Measurements from ENCODE around the gene POU2AF1.

Gene POU2AF1

DNA sequence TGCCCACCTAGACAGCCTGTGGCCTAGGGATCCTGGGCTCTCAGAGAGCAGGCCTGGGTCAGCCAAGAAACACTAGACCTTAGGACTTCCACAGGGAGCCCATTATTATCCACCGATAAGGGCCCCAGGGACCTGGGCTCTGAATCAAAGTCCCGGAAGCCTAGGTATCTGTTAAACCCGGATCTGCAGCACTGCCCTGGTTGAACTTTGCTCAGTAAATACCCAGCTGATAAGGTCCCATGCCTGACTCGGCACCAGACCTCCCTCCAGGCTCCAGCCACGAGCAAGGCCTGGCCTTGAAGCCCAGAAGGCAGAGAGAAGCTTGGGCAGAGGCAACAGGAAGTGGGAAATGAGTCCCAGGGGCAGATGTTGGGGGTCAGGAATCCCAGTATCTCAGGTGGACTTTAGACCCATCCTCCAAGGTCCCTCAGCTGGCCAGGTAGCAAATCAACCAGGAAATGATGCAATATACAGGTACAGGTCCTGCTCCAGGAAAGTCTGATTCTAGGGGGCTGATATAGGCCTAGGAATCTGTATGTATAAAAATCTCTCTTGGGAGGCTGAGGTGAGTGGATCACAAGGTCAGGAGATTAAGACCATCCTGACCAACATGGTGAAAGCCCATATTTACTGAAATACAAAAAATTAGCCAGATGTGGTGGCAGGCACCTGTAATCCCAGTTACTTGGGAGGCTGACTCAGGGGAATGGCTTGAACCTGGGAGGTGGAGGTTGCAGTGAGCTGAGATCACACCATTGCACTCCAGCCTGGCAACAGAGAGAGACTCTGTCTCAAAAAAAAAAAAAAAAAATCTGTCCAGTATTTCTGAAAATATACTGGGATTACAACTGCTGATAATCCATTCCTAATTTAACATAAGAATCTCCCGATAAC is 18.7 kb downstream of the POU2AF1 start:
- DNase-seq = no peak

DNA sequence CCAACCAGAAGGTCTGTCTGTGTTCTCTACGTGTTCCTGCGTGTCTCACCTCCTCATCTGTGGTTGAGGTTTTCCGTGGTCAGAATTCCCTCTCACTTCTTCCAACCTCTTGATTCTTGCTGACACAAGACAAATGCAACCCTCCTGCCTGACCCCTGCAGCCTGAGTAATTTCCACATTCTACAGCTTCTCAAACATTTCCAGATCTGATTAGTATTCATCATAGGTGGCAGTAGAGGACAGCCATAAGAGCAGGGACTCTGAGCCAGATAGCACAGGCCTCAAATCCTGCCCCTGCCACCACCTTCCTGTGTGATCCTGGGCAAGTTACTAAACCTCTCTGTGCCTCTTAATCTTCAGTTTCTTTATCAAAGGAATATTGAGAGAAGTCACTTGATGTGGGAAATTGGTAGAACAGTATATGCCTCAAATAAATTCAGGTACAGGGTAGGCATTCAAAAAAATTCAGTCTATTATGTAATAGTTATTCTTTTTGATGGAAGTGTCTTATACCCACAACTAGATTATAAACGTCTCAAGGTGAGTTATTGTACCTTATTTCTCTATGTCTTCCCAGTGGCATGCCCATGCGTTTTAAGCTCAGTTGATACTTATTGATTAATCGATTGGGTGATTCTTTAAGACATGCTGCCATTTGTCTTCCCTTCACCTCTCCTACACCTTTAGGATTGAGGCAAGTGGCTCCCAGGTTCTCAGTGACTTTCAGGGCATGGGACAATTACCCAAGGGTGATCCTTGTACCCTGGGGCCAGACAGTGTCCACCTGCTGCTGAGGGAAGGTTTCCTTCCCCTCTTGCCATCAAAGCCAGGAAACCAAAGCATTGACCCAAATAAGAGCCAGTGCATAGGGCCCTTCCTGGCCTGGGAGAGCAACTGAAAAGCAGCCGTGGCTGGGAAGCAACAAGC is 19.6 kb downstream of the POU2AF1 start:
- no peak for DNase-seq

DNA sequence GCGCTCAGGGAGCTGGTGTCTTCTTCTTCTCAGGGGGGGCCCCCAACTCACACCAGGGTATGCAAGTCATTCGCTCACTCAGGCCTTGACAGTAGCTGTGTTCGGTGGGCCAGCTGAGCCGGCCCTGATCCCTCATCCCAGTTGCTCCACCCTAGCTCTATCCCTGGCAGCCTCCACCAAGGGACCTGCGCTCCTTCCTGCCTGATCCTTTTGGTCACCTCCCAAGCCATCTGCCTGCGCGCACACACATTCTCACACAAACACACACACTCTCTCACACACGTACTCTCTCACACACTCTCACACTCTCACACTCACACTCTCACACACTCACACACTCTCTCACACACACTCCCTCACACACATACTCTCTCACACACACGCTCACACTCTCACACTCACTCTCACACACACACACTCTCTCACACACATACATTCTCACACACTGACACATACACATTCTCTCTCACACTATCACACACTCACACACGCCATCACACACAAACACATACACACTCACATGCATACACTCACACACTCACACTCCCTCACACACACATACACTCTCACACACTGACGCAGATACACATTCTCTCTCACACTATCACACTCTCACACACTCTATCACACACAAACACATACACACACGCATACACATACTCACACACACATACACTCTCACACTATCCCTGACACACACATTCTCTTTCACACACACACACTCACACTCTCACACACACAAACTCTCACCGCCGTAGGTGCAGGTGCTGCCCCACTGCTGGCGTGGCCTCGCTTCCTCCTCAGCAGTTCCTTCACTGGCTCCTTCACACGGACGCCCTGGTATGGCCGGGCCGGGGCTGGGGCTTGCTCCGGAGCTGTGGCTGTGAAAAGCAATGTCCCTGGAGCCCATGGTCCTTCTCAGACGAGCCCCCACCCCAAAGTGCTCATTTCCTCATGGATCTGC is 20.8 kb downstream of the POU2AF1 start:
- no peak for DNase-seq

DNA sequence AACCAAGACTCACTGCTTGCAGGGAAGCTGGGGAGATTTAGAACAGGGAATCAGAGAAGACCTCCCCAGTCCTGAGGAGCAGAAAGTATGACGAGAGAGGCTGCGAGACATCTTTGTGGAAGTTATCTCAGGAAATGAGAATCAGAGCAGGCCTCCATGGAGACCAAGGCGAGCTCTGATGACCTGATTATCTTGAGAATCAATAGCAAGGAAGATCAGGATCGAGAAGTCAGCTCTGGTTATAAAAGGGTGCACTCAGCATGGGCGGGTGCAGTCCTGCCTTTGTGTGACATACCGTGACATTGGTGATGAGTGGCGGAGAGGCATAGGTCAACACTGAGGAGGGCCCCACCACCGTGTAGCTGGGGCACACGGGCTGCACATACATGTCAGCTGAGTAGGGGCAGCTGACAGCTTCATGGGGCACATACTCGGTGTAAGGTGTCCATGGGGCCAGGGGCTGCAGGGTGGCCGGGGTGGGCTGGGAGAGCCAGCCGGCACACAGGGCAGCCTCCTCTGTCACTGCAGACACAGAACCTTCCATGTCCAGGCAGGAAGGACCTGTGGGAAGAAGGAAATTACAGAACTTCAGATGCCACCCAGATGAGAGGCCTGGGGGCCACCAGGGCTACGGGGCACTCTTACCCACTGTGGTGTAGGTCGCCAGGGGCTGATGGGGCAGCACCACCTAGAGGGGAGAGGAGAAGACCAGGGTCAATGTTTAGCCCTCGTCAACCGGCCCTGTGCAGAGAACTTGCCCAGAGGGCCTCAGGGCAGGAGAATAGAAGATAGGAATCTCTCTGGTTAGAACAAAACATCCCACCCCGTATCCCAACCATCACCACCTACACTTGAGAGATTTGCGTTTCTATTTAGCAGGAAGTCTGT is 21.7 kb downstream of the POU2AF1 start:
- no peak for DNase-seq

DNA sequence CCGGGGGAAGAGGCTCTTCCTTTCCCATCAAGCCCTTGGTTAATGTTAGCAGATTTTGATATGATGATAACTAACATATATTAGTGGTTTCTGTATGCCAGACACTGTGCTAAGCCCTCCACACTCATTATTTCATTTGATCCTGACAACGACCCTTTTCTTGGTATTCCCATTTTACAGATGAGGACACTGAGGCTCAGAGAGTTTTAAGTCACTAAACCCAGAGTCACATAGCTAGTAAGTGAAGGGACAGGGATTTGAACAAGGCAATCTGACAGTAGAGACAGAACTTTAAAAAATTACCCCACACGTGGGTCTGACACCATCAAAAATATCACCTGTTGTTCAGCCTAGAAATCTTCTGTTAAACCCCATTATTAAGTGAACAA is 22.4 kb downstream of the POU2AF1 start:
- no peak for DNase-seq

DNA sequence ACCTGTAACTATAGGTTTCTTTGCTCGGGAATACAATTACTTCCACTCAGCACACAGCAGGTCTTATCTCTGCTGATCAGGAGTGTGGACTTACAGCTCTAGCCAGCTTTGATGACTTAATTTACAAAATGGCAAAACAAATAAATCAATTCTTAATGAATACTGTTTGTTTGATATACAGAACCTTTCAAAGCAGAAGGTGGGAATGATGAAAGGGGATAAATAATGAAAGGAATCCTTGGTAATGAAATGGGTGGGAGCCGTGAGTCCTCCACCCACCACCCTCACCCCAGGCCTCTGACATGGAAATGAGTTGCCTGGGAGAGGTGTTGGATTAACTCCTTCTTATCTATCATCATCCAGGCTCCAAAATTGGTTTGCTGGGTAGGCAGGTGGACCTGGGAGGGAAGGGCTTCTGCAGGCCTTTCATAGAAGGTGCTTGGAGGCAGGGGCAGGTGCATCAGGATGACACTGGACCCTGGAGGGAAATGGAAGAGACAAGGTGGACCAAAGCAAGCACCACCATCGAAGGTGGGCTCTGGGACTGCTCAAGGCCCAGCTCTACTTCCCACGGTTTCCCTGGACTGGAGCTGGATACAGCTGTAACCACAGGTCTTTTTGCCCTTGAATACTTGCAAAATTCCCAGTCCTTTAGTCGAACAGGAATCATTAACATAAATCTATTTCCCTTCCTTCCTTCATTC is 23.0 kb downstream of the POU2AF1 start:
- DNase-seq = no peak

DNA sequence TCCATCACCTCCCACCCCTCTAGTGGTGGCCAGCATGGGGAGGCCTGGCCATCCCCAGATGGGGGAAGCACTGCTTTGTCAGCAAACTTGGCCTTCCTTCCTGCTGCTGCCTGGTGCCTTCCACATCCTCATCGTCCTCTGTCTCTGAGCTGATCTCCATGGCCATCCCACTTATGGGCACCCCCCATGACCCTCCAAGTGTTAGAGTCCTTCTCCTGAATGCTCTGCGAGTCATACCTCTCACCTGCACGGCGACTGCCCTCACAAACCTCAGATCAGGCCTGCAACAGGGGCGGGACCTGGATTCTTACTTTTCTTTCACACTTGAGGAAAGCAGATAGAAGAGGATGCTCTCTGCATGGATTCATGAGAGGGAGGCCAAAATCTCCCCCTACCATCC is 24.0 kb downstream of the POU2AF1 start:
- DNase-seq = no peak

DNA sequence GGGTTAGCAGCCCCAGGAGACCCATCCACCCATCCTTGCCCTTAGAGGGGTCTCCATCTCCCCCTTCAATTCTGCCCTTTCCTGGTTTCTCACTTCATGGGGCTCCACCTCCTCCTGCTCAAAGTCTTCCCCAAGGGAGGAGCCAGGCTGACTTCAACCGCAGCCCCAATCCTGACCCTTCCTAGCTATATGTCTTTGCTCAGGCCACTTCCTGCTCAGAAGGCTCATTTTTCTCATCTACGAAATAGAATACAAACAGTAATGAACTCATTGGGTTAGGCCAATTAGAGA is 24.5 kb downstream of the POU2AF1 start:
- no peak for DNase-seq

DNA sequence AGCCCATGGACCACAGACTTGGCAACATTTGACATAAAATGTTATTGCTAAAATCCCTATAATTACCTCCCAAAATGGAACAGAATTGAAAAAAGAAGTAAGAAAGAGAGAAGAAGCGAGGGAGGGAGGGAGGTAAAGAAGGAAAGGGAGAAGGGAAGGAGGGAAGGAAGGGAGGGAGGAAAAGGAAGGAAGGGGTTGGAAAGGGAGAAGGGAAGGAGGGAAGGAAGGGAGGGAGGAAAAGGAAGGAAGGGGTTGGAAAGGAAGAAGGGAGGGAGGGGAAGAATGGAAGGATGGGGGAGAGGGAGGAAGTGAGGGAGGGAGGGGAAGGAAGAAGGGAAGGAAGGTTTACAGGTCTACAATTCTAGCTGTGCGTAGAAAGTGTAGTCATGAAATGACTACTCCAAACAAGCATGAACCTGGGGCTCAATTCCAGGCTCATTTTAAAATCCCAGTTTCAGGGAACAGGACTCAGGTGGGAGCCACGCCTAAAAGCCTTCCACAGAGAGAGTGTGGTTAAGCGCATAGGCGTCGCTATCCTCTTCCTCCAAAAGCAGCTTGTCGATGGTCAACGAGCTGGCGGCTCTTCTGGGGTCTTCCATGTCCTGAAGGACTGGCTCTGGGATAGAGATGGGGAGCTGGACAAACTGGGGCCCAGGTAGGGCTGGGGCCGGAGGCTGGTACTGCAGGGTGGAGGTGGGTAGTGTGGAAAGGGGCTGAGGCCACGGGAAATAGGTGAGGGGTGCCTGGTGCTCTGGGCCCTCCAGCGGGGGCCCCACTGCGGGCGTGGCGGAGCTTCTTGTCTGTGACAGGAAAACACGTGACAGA is 25.1 kb downstream of the POU2AF1 start:
- no peak for DNase-seq

DNA sequence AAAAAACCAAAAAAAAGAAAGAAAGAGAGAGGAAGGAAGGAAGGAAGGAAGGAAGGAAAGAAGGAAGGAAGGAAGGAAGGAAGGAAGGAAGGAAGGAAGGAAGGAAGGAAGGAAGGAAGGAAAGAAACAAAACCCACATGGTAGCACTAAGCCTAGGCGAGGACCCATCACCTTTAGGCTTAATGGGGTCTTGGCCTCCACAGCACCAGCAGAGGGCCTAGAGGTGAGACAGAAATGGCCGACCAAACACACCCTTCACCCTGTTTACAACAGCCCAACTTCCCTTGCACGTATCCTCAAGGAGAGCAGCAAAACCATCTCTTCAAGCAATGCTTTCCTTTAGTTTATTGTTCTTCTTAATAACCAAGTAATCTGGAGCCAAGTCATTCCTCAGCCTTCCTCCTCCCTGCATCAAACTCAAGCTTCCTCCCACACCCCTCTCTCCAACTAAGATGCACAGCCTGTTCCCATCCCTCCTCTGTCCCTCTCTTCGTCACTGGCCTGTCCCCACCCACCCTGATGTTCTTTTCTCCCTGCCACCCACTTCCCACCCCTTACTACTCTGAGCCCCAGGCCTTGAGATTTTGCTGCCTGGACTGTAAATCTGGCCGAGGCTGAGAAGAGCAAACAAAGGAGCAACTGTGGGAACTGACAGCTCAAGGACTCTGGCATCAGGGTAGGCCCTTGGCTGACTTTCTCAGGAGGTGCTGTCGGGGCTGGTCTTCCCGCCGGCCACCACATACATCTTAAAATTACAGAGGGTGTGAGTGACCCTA is 26.0 kb downstream of the POU2AF1 start:
- no peak for DNase-seq

DNA sequence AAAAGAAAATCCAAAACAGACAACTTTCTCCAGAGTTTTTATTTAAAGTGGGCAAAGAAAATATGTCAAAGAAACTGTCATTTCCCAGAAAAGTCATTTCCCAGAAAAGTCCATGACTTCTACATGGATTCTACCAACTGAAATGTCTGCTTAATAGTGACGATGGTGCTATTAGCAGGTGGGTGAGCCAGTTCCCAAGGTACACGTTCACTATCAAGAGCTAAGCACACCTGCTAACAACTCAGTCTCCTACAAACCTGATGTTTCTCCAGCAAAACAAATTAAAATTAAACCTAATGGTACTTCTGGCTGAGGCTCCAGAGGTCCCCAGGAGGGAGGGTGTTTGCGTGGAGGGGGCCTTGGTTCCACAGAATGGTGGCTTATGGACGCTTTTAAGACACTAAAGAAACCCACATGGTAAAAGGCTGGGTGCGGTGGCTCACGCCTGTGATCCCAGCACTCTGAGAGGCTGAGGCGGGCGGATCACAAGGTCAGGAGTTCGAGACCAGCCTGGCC is 26.8 kb downstream of the POU2AF1 start:
- DNase-seq = no peak

DNA sequence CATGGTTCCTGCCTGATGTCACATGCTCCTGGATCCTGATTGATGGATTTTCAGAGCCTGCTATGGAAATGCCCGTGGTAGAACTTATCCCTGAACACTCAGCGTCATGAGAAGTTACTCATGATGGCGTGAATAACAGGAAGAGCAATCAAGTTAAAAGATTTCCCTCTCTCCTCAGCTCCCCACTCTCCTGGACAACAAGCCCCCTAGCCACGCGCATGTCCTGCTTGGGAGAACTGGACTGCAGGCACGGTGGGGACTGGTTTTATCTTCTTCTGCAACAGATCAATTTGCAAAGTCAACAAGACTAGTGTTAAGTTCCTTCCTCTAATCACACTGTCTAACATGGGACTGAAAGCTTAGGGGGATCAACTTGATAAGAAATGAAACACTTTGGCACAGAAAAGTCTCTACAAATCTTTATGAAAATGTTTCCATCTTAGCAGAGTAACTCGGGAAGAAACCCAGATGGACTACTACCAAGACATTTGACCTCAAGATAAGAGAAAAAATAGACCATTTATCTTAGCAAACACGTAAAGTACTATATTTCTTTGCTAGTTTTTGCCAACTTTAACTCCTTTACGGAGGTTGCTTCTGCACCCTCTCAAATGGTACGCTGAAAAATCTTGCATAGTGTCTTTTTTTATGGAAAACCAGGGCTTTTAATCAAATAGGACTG is 27.6 kb downstream of the POU2AF1 start:
- DNase-seq = no peak

DNA sequence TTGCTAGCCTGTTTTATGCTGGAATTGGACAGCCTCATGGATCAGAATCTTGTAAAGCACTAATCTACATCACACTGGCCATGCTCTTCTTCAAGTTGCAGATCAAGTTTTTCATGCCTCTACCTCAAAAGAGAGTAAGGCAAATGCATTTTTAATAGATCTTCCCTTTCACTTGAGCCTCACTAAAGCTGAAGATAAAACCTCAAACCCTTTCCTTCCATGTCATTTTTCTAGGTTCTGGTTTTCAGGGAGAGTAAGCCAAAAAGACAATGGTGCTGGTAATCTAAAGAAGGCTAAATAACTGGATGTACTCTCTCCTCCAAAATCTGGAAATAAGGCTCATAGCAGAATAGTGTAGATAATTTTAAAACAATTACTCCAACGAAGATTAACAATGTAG is 28.3 kb downstream of the POU2AF1 start:
- no peak for DNase-seq

DNA sequence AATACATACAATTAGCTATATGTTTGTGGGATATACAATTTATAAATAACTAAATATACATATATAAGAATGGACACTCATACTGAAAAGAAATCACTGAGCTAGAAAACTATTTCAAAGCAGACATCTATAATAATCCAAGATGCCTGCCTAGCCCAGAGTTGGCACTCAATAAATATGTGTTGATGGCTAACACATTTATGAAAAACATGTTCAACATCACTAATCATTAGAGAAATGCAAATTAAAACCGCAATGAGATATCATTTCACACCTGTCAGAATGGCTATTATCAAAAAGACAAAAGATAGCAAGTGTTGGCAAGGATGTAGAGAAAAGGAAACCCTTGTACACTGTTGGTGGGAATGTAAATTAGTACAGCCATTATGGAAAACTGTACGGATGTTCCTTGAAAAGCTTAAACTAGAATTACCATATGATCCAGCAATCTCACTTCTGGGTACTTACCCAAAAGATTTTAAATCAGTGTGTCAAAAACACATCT is 29.8 kb downstream of the POU2AF1 start:
- no peak for DNase-seq

DNA sequence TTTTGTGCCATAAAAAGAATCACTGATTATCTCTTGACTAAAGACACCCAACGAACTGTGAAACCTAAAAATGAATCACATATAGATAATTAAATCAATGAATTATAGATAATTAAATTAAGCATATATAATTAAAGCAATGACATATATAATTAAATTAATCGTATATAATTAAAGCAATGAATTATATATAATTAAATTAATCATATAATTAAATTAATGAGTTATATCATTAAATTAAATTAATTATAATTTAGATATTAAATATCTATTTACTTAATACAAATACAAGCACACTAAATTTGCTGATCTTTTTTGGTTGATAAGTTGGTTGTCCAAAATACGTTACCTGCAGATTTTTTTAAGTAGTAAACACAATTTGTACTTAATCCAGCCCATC is 30.9 kb downstream of the POU2AF1 start:
- no peak for DNase-seq

DNA sequence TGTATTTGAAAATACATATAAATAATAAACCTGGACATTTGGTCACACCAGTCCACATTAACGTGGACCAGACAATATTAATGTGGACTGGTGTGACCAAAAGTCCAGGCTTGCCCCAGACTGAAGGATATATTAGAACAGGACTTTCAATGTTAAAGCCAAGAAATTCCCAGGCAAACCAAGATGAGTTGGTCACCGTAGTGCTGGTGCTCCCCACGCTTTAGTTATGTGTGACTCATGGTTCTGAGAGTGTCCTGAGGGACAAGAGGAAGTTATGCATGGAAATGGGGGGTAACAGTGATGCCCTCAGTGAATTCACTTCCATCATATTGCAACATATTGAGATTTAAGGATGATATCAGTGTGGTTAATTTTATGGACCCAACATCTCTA is 31.4 kb downstream of the POU2AF1 start:
- no peak for DNase-seq

DNA sequence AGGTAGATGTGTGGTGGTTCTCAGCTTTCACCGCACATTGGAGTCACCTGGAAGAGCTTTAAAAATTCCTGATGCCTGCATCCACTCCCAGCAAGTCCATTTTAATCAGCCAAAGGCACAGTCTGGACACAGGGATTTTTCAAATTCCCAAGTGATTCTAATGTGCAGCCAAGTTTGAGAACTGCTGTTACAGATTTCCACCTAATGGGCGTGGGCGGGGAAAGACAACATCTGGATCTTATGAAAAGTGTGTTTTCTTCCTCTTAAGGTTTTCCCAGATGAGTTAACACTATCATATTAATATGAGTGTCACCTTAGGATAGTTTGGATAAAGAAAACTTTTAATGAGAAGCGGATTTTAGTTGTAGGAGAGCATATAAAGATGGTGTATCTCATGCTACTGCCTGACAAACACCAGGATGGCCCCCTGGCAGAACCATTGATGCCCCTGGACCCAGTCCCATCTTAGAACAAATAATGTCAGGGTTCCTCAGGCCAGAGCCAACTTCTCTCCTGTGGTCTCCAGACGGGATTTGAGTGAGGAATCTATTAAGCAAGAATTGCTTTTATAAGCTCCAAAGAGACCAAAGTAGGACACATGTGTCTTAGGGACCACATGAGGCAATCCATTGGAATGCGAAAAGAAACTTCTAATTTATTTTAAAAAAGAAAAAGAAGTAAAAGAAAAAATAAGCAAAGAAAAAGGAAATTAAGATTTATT is 31.9 kb downstream of the POU2AF1 start:
- no peak for DNase-seq

DNA sequence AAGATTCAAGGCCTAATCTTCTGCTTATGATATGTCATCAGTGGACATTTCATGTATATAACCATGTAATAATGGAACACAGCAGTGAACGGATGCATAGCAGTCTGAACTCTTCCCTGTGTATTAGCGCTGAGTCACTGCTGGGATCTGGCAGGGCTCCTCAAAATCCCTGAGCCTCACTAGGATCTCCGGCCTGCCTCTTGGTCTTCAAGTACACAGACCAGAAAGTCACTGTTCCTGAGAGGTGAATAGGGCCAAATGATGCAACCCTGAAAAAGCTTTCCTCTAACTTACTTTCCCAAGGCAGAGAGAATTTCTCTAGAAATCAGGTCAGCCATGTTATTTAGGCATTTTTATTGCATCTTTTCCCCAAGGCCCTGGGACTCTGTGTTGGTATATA is 35.0 kb downstream of the POU2AF1 start:
- no peak for DNase-seq

All from stimulated activated naive CD4-positive, alpha-beta T cell treated with Interleukin-2 at 50 U/mL for 16 hours (primary cell).